HG03378 (cell line): ENCODE data around the gene RGS17.

Experiments
- ATAC-seq: cut with Tn5 transposase; IDR thresholded peaks from one replicate; pipeline ENCODE4 v1.9.1; 2021; ENCODE audit warnings: mild to moderate bottlenecking, moderate library complexity; ENCODE audit not compliant: unreplicated experiment

RGS17 gene

DNA sequence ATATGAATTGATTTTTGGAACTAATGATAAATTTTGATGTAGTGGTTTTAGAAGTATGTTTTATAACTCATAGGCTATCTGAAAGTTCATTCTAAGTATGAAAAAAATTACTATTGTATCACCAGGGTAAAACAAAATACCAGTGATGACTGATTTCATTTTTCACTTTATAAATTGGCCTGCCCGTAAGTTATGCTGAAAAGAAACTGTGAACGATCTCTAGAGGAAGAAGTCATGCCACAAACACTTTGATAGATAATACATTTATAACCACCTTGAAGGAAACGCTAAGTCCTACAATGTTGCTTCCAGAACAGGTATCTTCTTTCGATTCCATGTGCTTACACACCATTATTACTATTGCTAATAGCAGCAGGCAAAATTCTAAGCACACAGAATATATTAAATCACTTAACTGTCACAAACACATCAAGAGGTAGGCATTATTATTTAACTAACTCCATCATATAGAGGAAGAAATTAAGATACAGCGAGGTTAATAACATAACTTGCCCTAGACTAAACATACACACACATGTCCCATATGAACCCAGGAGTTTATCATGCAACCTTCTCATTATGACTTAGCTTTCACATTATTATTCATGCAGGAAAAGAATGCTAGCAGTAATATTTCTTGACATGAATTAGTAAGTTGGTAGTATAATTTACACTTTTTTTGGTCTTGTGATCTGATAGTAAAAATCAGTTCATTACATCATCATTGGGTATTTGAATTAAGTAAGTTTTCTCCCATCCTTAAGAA, 44.7 kb downstream of the RGS17 start:
- no peak for ATAC-seq

GRCh38 chr6:153085239-153085638, 45.8 kb downstream of the RGS17 start:
- no peak for ATAC-seq

GRCh38 chr6:153084393-153084792, 46.7 kb downstream of the RGS17 start:
- no peak for ATAC-seq

DNA sequence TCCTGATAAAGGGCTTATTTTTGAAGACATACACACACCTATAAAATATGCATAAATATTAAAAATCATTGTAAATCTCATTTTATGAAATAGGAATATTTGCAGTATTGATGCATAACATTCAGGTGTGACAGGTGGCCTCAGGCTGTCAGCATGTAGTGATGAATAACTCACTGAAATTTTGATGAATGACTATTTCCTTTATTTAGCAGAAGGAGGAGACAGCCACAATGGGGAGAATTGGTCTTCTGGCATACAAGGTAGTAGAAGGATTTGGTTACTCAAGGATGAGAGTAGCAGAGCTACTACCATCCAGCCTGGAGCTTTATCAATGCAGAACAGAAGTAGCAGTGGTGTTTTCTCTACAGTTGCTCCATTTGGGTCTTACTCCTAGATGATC, 47.2 kb downstream of the RGS17 start:
- ATAC-seq, result no peak

- ATAC-seq, result no peak
Observed at GRCh38 chr6:153081914-153082313, 49.2 kb downstream of the RGS17 start.

DNA sequence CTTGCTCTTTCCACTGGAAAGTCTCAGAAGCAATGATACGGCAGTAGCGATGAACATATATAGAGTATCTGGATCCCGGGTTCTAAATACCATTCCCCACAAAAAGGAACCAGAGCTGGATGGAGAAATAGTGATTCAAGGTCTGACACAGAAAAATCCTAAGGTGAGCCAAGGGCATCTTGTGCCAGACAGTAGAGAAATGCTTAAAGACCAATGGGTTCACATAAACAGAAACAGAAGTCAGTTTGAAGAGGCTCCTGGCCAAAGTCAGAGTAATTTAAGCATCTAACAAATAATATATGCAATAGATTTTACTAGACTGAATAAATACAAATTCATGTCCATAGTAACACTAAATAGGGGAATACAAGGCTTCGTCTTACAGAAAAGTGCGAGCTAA, 54.7 kb downstream of the RGS17 start:
- no peak for ATAC-seq

- ATAC-seq, result no peak
Observed at GRCh38 chr6:153074761-153075160, 56.3 kb downstream of the RGS17 start.

DNA sequence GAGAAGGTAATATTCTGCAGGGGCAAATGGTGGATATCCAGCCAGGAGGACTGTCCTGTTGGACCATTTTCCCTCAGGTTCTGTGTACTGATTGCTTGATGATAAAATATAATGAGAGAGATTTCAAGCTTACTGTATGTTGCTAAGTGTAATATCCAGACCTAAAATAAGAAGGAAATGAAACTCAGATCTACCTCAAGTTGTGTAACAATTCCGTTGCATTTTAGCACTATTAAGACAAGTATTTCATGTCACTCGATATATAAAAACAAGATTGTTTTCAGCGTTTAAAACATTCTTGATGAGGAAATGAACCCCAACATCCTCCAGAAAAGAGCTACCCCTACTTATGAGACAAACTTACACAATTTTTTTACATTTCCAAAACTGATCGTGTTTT, 57.2 kb downstream of the RGS17 start:
- ATAC-seq, result no peak

DNA sequence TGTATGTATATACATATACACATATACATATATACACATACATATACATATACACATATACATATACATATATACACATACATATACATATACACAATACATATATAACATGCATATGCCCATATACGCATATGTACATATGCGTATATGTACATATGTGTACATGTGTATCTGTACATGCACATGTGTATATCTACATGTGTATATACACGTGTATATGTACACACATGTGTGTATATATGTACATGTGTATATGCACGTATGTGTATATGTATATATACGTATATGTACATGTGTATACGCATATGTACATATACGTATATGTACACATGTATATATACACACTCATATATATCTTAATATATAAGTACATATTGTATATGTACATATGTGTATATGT, 60.3 kb downstream of the RGS17 start:
- ATAC-seq, result no peak

GRCh38 chr6:153069897-153070296, 61.2 kb downstream of the RGS17 start:
- ATAC-seq, result no peak

- no peak for ATAC-seq
Observed at GRCh38 chr6:153065222-153065621, 65.9 kb downstream of the RGS17 start.

DNA sequence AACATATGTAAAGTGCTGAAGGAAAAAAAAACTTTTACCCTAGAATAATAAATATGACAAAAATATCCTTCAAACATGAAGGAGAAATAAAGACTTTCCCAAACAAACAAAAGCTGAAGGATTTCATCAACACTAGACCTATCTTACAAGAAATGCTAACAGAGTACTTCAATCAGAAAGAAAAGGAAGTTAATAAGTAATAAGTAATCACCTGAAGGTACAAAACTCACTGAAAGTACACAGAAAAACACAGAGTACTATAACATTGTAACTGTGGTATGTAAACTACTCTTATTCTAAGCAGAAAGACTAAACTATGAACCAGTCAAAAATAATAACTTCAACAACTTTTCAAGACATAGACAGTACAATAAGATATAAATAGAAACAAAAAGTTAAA, 67.1 kb downstream of the RGS17 start:
- ATAC-seq, result no peak

GRCh38 chr6:153062516-153062915, 68.6 kb downstream of the RGS17 start:
- no peak for ATAC-seq

GRCh38 chr6:153059757-153060156, 71.3 kb downstream of the RGS17 start:
- no peak for ATAC-seq

- no peak for ATAC-seq
Observed at GRCh38 chr6:153059311-153059710, 71.8 kb downstream of the RGS17 start.

DNA sequence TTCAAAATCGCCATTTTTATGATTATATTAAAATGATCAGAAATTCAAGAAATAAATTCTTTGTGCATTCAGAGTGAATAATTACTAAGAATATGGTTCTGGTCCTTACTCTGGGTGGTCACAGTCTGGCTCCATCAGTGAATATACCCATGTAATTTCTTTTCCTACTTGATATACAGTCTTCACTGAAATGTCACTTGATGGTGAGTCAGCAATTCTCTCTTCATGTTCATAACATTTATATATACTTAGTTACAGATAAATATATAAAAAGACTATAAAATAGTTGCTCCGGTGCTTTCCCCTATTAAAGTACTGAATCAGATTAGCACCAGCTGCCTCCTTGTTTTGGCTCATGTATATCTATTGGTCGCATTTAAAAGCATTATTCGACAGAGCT, 72.2 kb downstream of the RGS17 start:
- no peak for ATAC-seq

GRCh38 chr6:153058291-153058690, 72.8 kb downstream of the RGS17 start:
- ATAC-seq, result no peak

DNA sequence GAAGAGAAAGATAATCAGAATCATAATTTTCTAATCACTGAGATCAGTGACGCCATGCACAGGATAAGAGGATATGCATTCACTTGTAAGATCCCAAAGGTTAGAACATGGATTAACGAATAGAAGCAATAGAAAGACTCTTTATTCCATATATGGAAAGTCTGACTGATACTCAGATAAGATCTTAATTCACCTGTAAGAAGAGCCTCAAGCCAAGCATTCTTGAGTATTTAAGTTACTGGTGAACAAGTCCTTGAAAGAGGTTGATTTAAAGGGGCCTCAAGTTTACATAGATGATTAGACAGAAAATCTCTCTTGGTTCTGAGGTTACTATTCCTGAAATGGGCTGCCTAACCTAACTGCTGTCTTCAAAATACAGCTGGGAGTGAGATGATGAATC, 74.8 kb downstream of the RGS17 start:
- no peak for ATAC-seq

DNA sequence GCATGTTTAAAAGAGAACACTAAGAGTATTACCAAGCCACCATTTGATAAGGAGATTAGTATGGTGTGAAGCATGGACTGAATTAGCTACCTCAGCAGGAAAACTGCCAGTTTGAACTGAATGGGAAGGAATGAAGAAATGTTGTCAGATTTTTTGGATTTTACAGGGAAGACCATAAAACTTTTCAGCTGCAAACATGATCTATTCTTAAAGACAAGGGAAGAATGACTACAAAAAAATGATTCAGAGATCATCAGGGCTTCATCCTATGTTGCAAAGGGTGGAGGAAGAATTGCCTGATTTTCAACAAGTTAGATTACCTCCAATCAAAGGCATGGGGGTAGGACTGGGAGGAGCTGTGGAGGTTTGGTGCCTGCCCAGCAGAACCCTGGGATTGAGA, 79.3 kb downstream of the RGS17 start:
- ATAC-seq, result no peak

GRCh38 chr6:153048631-153049030, 82.5 kb downstream of the RGS17 start:
- no peak for ATAC-seq

- no peak for ATAC-seq
Observed at GRCh38 chr6:153047386-153047785, 83.7 kb downstream of the RGS17 start.

- ATAC-seq, result no peak
Observed at GRCh38 chr6:153045271-153045670, 85.8 kb downstream of the RGS17 start.

DNA sequence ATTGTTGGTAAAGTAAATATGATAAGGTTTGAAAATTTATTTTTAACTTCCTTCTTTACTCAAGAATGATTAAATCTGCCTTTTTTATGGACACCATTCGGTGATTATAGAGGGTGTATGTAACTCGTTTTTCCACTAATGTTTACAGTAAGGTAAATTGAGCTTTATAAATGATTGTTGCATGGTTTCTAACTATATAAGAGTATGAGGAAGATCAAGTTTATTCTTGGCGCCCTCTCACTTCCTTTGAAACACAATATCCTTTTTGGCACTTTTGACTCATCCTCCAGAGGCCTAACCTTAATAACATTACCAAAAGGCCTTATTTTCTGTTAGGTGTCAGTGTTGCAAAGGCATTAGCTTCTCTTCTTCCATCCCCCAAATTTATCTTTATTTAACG, 86.8 kb downstream of the RGS17 start:
- ATAC-seq, result no peak
